ENCODE data around the gene OTOP1. TPM values are rescaled to one million over a fixed set of nuclear protein-coding genes. Genes with fewer than 3 reads are reported as not detected.
"Not testable (repeated sequence)": the region's sequence is repeated elsewhere in the genome, so short reads cannot be mapped to it uniquely, and the experiment has no call there.

Gene OTOP1
- total RNA-seq: not detected

GRCh38 chr4:4226606-4227438 lies at the start of gene OTOP1:
TSS of gene OTOP1 (minus strand) at chr4:4226929. CDS start at chr4:4226864, 65 bp downstream.
- DNase-seq (ENCODE audit: low spot score) (no peak), ATAC-seq (no peak)
- intact Hi-C loops (cut with DNase I): no loop called here

- DNase-seq (ENCODE audit: low spot score): no peak
- no peak for ATAC-seq
- intact Hi-C loops (cut with DNase I): no loop called here
Measured at GRCh38 chr4:4274226-4274625, 47.5 kb upstream of the OTOP1 start.

- intact Hi-C loops (cut with DNase I): no loop called here
- no peak for ATAC-seq
- DNase-seq (ENCODE audit: low spot score): no peak
Measured at GRCh38 chr4:4271912-4272311, 45.2 kb upstream of the OTOP1 start.

GRCh38 chr4:4270529-4270928 lies 43.8 kb upstream of the OTOP1 start:
- no peak for DNase-seq (ENCODE audit: low spot score)
- ATAC-seq: no peak
- intact Hi-C loops (cut with DNase I): no loop called here

- intact Hi-C loops (cut with DNase I): no loop called here
- DNase-seq (ENCODE audit: low spot score) (no peak), ATAC-seq (no peak)
Measured at GRCh38 chr4:4269856-4270255, 43.1 kb upstream of the OTOP1 start.

- ATAC-seq: no peak
- intact Hi-C loops (cut with DNase I): no loop called here
Measured at GRCh38 chr4:4269331-4269731, 42.6 kb upstream of the OTOP1 start.

GRCh38 chr4:4268776-4269175 lies 42.0 kb upstream of the OTOP1 start:
- ATAC-seq: peak; percentile 20
- intact Hi-C loops (cut with DNase I): no loop called here
- no peak for DNase-seq (ENCODE audit: low spot score)

More at GRCh38 chr4:4269331-4269731, 42.6 kb upstream of the OTOP1 start:
- DNase-seq (ENCODE audit: low spot score): no peak

- no peak for ATAC-seq
- DNase-seq (ENCODE audit: low spot score): no peak
- intact Hi-C loops (cut with DNase I): no loop called here
Measured at GRCh38 chr4:4267981-4268380, 41.3 kb upstream of the OTOP1 start.

- no peak for DNase-seq (ENCODE audit: low spot score)
- no peak for ATAC-seq
- intact Hi-C loops (cut with DNase I): no loop called here
Measured at GRCh38 chr4:4260185-4260751, 33.5 kb upstream of the OTOP1 start.

- DNase-seq (ENCODE audit: low spot score) (no peak), ATAC-seq (peak; percentile 32)
- intact Hi-C loops (cut with DNase I): no loop called here
Measured at GRCh38 chr4:4259484-4260100, 32.9 kb upstream of the OTOP1 start.

GRCh38 chr4:4257705-4258104 lies 31.0 kb upstream of the OTOP1 start:
- DNase-seq (ENCODE audit: low spot score); ATAC-seq; intact Hi-C loops (cut with DNase I): not testable (repeated sequence)

- no peak for ATAC-seq
Measured at GRCh38 chr4:4256799-4257198, 30.1 kb upstream of the OTOP1 start.

GRCh38 chr4:4254666-4255065 lies 27.9 kb upstream of the OTOP1 start:
- ATAC-seq: no peak
- intact Hi-C loops (cut with DNase I): no loop called here
- DNase-seq (ENCODE audit: low spot score): no peak

More at GRCh38 chr4:4256799-4257198, 30.1 kb upstream of the OTOP1 start:
- intact Hi-C loops (cut with DNase I): no loop called here
- DNase-seq (ENCODE audit: low spot score): no peak

- no peak for DNase-seq (ENCODE audit: low spot score)
- intact Hi-C loops (cut with DNase I): no loop called here
- ATAC-seq: no peak
Measured at GRCh38 chr4:4254199-4254598, 27.5 kb upstream of the OTOP1 start.

GRCh38 chr4:4249866-4250265 lies 23.1 kb upstream of the OTOP1 start:
- no peak for ATAC-seq
- no peak for DNase-seq (ENCODE audit: low spot score)
- intact Hi-C loops (cut with DNase I): no loop called here

- intact Hi-C loops (cut with DNase I); DNase-seq (ENCODE audit: low spot score); ATAC-seq: not testable (repeated sequence)
Measured at GRCh38 chr4:4249342-4249741, 22.6 kb upstream of the OTOP1 start.

GRCh38 chr4:4248885-4249203 lies 22.1 kb upstream of the OTOP1 start:
- no peak for ATAC-seq
- intact Hi-C loops (cut with DNase I): no loop called here
- DNase-seq (ENCODE audit: low spot score): no peak

GRCh38 chr4:4248029-4248884 lies 21.5 kb upstream of the OTOP1 start, which contains the start of gene TMEM128:
TSS of gene TMEM128 (minus strand) at chr4:4248223. CDS start at chr4:4248202, 21 bp downstream.
- intact Hi-C loops (cut with DNase I): no loop called here
- DNase-seq (ENCODE audit: low spot score): peak; percentile 96
- peak; percentile 99 for ATAC-seq

- ATAC-seq (no peak), DNase-seq (ENCODE audit: low spot score) (no peak)
- intact Hi-C loops (cut with DNase I): no loop called here
Measured at GRCh38 chr4:4247696-4248028, 20.9 kb upstream of the OTOP1 start.

All from sciatic nerve (tissue), 2 donors.